Eye (tissue), 1 donor: Measurements from ENCODE around the gene HHATL.

ENCODE experiments used
- DNase-seq: peaks from one replicate; pipeline ENCODE4 v3.0.0-alpha.2; 2015

Gene HHATL

DNA sequence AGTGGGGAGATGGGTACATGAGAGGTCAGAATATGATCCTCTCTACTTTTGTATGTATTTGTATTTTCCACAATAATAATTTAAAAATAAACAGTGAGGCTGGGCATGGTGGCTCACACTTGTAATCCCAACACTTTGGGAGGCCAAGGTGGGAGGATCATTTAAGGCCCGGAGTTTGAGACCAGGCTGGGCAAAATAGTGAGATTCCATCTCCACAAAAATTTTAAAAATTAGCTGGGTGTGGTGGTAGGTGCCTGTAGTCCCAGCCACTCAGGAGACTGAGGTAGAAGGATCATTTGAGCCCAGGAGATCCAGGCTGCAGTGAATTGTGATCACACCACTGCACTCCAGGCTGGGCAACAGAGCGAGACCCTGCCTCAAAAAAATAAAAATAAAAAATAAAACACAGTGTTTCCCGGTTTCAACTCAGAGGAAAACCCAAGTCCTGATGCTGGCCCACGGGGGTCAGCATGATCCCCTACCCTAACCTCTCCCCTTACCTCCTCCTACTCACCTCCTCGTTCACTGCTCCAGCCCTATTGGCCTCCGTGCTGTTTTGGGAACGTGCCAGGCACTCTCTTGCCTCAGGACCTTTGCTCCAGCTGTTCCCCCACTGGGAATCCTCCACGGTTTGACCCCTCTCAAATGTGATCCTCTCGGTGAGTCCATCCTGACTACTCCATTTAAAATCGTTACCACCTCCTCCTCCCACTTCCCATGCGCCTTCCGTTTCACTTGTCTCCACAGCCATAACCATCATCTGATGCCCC, 20.1 kb downstream of the HHATL start:
- DNase-seq = no peak

DNA sequence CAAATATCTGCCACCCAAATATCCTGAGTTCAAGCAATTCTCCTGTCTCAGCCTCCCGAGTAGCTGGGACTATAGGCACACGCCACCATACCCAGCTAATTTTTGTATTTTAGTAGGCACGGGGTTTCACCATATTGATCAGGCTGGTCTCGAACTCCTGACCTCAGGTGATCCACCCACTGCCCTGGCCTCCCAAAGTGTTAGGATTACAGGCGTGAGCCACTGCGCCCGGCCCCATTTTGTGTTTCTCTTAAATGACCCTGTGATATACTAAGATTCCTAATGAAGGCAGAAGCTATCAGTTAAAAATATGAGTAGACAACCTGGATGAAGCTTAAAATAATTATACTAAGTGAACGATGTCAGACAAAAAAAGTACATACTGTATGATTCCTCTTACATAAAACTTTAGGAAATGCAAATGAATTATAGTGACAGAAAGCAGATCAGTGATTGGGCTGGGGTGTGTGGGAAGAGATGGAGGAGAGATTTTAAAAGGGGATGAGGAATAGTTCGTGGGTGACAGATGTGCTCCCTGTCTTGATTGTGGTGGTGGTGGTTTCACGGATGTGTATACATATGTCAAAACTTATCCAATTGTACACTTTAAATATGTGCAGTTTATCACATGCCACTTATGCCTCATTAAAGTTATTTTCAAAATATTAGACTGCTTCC, 21.1 kb downstream of the HHATL start:
- no peak for DNase-seq

DNA sequence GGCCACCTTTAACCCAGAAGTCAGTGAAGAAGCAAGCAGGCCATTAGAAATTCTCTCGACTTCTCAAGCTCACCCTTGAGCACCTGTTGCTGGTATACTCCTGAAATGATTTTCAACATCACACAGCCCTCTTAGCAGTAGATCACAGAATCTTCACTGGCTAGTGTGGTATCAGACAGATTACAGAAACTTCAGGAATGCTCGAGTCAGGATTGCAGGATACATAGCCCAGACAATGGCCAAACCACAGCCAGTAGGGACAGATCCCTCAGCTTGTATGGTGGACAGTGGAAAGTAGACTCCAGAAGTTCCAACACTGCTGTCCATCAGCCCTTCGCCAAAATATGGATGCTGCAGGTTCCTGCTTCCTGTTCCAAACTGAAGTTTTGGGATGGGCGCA, 21.8 kb downstream of the HHATL start:
- DNase-seq = no peak

DNA sequence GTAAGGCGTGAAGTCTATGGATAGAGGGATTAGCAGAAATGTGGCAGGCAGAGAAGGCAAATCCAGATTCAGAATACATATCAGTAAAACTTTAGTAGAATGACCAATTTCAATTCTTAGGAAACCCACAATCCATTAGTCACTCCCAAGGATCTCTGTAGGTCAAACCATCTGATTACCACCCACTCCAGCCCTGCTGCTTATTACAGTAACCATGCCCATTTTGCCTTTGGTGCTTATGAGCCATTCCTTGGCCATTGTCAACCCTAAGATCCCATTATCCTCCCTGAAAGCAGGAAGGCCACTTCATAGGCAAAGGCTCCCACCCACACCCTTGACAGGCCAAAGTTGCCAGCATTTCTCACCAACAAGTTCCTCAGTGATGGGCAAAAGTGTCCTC, 22.3 kb downstream of the HHATL start:
- no peak for DNase-seq

DNA sequence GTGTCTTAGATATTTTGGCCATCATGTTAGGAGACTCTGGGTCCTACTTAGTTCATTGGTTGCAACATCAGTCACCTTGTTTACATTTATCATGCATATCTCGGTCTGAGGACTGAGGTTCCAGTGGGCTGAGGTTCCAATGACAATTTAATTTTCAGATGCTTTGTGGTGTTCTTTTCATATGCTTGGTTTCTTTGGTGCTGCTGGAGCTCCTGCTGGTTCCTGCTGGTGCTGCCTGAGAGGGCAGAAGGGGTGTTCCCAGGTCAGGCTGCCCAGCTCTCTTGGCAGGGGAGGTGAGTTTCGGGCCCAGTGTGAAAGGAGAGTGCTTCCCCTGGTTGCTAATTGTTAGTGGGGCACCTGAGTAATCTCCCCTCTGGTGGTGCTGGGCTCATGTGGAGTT, 24.2 kb downstream of the HHATL start:
- DNase-seq = no peak

DNA sequence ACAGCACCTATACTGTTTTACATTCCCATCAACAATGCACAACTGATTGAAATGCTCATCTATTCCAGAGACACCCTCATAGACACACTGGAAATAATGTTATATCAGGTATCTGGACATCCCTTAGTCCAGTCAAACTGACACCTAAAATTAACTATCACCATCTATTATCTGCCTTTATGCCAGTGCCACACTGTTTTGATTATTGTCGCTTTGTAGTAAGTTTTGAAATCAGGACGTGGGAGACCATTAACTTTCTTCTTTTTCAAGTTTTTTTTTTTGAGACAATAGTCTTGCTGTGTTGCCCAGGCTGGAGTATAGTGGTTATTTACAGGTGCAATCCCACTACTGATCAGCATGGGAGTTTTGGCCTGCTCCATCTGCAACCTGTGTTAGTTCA, 26.7 kb downstream of the HHATL start:
- no peak for DNase-seq

DNA sequence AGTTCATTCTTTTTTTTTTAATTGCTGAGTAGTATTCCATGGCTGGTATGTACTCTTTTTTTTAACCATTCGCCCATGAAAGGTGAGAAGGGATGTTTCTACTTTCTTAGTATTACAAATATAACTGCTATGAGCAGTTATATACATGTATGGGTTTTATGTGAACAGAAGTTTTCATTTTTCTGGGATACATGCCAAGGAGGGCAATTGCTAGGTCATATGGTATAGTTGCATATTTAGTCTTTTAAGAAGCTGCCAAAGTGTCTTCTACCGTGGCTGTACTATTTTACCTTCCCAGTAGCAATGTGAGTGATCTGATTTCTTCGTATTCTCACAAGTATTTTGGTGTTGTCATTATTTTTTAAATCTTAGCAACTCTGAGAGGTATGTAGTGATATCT, 28.5 kb downstream of the HHATL start:
- no peak for DNase-seq

DNA sequence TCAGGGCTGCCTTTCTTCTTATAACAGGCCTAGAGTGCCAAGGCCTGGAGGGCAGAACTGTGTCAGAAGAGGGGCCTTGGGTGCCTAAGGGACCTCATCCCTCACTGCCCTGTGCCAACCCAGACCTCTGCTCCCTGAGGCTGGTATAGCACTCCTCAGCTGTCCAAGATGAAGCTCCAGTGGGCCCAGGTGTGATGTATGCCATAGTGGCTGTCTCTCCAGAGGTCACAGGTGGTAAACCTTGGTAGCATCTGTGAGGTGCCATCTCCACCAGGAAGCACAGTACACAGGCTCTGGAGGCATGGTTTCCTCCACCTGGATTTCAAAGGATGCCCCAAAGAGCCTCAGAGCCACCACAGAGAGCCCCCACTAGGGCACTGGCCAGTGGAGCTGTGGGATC, 29.5 kb downstream of the HHATL start:
- DNase-seq = no peak

DNA sequence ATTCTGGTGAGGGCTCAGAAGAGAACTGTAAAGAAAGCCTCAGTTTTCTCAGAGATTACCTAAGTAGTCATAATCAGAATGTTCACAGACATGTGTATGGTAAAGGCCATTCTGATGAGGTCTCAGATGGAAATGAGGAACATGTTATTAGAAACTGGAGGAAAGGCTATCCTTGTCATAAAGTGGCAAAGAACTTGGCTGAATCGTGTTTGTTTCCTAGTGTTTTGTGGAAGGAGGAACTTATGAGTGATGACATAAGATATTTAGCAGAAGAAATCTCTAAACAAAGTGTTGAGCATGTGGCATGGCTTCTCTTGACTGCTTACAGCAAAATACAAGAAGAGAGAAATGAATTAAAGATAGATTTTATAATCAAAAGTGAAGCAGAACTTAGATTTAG, 30.1 kb downstream of the HHATL start:
- no peak for DNase-seq

DNA sequence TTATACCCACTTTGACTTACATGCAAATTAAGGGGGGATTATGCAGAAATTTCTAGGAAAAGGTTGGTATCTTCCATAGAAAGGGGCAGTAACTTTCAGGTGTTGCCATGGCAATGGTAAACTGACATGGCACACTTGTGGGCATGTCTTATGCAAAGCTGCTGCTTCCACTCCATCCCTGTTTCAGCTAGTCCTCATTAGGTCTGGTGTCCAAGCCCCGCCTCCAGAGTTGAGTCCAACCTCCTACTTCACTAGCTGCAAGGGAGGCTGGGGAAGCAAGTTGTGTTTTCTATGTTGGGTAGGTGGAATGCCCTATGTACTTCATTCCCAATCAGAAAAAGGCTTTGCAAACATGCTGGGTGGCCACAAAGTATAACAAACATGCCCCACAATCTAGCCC, 31.9 kb downstream of the HHATL start:
- no peak for DNase-seq

DNA sequence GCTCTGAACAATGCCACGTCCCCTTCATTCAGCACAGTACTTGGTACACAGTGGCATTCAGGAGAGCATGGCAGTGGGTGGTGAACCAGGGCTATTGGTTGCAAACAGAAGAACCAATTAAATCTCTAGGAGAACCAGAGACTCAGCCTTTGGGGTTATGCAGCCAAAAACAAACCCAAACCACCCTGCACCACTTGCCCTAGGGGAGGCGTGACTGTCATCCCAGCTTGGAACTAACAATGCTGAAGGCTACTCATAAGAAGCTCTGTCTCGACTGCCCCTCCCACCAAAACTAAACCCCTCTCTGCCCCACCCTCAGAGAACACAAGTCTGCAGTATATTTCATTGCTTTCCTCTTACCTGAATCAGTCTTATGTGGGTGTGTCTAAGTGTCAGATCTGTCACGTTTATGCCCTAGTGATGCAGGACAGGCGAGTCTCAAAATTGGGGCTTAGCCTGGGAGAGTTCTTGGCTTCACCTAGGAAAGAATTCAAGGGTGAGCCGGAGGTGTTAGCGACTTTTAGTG, 32.5 kb downstream of the HHATL start:
- no peak for DNase-seq

DNA sequence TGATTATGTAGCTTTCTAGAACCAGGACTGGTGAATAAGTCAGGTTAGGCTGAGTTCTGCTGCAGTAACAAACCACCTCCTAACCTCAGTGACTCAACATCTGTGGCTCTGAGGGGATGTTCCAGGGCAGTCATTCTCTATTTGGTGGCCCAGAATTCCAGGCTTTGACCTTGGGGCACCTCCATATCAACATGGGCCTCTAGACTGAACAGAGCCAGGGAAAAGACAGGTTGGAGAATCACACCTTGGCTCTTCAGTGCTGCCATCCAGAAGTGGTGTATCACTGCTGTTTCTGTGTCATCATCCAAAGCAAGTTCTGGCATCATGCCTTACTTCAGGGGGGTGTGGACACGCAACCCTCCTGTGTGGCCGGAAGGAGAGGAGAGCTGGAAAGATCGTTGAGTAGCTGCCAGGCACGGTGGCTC, 33.8 kb downstream of the HHATL start:
- DNase-seq = no peak

DNA sequence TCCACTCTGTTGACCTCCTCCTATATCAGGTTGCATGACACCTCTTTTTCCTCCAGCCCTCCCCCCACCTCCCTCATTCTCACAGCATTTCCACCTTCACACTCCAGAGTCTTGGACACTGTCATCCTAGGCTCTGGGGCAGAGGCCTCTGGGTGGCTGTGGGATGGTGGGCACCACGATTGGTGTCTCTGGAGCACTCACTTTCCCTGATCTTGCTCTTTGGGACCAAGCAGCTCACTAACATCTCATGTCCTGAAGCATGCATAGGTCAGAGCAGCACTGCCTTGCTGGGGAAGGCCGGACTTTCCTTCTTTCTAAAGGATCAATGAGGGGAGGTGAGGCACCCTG, 34.2 kb downstream of the HHATL start:
- DNase-seq = no peak

DNA sequence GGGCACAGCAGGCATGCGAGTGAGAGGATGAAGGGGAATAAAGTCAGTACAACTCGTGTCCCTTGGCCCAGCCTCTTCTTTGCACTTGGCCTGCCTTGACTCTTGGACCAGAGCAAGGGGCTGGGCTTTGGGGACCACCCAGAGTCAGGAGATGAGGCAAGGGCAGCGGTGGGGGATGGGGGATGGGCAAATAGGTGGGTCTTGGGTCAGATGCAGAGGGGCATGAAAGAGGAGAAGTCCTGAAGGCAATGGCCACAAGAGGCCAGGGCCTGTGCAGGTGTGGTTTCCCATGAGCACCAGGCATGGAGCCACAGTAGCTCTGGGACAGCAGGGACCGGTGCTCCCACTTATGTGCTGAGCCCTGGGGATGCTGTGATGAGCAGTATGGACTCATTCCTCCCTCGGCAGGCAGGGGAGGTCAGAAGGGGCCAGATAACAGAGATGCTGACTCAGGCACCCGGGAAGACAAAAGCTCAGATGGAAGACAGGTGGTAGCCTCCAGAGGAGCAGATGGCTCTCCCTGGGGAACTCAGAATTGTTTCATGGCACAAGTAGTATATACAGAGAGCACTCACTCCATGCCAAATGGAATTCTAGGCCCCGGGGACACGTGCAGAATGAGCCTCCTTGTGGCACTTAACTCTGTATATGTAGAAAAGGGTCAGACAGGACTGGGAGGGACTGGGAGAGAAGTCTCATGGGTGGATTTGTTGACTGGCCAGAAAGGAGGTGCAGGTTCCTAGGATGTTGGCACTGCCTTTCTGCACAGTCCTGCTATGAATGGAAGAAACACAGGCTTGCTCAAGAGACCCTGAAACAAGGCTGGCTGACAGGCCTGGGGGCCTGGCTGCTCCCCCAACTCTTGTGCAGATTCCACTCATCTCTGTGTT, 34.8 kb downstream of the HHATL start:
- DNase-seq = peak; percentile 79

DNA sequence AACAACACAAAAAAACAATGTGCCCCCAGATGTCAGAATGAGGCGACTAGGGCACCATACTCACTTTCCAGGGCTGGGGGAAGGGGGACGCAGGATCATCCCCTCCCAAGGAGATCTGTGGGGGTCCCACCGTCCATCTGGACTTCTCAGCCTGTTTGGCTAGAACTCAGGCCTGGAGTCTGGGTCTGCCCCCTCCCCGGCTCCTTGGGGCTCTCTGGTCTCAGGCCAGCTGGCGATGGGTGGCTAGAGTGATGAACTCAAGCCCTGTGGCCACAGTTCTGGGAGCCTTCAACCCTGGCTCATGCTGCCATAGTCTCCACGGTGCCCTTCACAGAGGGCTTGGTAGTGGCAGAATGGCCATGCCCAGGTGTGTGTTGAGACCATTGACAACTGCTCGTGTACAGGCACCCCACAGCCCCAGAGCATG, 35.5 kb downstream of the HHATL start:
- DNase-seq = no peak

DNA sequence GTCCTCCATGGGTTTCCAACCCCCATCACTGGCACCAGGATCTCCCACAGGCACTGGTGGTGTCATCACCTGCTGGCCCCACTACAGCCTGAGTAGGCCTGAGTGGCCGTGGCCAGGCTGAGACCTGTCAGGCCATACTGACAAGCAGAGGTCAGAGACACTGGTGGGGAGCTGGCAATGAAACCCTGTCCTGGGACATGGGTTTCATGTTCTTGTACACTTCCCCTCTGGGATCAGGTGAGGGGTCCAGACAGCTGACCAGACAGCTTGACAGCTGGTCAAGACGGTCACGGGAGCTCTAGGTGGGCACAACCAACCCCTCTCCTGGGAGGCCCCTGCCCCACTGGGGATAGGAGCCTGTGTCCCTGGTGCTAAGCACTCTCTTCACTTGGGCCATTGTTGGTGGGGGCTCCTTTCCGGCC, 36.0 kb downstream of the HHATL start:
- DNase-seq = no peak

DNA sequence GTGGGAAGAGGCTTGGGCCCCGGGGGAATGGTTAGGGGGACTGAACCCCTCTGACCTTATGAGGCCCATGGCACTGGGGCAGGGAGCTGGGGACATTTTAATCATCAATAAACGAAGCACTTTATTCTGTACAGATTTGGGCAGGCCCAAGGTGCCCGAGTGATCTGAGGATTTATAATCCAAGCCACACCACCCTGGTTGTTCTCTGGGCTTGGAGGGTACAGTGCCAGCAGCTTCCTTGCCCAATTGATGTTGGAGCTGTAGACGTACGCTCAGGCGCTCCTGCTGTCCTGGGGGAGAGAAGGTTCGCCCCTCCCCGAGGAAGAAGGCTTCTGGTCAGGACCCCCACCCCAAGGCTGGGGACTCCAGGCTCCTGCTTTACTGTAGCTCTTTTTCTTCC, 36.6 kb downstream of the HHATL start:
- DNase-seq = no peak

DNA sequence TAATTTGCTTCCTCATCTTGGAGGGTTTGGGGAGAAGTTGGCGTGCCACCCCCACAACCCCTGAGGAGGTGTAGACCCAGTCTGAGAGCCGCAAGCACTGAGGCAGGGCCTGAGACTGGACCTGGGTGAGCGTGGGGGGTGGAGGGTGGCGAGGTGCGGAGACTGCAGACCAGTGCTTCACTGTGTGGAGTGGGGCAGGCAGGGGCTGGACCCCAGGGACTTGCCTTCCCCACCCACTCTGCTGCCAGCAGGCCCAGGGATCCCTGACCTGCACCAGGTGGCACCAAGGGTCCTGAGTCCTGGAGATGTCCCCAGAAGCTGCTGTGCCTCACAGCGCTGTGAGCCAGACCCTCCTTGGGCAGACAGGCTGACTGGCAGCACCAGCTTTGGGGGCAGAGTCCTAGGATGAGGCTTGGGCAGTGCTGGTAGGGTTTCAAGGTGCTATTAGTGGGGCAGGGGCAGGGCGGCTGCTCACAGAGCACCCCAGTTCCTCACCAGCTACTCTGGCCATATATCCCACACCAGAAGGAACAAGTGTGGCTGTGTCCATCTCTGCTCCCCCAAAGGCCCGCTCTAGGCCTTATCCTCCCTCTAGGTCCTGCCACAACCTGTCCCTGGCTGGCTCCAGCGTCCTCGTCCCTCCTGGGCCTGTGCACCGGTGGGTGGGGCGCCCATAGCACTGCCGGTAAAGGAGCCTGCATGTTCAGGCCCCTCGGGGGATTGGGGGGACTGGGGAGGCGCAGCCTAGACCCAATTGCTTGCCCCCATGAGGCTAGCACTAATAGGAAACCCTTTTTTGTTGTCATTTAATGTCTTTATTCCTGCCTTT, 37.3 kb downstream of the HHATL start:
- no peak for DNase-seq

DNA sequence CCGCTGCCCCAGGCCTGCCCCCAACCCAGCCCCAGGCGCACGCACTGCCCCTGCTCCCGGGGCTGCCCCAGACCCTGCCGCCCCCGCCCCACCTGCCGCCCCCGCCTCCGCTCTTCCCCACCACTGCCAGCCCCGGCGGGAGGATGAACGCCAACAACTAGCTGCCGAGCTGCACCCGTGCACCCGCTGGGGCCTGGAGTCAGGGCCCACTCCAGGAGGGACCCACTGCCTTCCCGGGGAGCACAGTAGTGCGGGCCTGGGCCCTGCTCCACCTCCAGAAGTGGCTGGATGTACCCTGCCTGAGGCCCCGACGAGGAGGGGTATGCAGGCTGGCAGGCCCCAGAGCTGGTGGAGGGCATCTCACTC, 38.2 kb downstream of the HHATL start:
- DNase-seq = no peak

DNA sequence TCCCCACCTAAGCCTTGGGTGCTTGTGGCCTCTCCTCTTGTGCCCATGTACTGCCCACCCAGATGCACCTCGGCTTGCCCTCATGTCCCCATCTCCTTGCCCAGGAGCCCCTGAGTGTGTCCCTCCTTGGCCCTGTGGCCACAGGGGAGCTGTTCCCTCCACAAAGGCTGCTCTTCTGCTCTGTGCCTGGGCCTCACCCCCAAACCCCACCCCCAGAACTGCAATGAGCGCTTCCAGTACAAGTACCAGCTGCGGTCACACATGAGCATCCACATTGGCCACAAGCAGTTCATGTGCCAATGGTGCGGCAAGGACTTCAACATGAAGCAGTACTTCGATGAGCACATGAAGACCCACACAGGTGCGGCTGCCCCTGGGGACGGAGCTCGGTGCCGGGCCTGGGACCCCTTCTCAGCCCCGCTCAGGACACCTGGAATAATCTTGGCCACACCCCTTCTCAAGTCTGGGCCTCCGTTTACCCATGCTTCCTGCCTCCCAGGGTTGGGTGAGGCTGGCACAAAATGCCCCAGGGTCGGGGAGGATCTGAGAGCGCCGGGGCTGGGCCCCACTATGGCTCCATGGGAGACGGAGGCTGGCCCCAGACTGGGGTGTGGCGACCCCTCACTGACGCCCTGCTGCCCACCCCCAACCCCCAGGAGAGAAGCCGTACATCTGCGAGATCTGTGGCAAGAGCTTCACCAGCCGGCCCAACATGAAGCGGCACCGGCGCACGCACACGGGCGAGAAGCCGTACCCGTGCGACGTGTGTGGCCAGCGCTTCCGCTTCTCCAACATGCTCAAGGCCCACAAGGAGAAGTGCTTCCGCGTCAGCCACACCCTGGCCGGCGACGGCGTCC, 38.8 kb downstream of the HHATL start:
- no peak for DNase-seq

DNA sequence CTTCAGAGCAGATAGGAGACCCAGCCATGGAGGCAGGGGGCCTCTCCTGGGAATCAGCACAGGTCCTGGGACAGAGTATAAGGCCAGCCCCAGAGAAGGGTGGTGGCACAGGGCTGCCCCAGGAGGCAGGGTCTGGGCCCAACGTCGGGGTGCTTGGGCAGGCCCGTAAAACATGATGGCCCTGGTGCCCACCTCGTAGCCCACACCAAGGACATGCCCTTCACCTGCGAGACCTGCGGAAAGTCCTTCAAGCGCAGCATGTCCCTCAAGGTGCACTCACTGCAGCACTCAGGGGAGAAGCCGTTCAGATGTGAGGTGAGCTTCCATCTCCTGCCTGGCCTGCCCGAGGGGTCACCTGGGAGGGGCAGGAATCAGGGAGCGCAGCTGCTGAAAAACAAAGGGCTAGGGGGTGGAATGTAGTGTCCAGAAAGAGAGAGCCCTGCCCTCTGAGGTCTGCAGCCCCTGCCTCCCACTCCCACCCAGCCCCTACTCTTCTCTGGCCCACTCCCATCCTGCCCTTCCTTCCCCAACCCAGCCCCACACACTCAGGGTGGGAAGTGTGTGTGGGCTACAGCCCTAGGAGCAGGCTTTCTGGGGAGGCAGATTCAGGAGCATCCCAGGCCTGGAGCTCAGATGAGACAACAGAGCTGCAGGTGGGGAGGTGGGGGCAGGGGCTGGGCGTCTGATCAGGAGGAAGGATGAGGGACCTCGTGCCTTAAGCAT, 39.6 kb downstream of the HHATL start:
- DNase-seq = no peak
